Measurements from ENCODE around the gene CST9. TPM values are rescaled to one million over a fixed set of nuclear protein-coding genes. Genes with fewer than 3 reads are reported as not detected.

The CST9 gene
- total and polyA plus RNA-seq, 2 of the 13 experiments (the other 11 are each of a cell fraction or from before 2014, with no cell fraction given) = 0.07 TPM; not detected in 1

GRCh38 chr20:23640671-23641667, 35.3 kb upstream of the CST9 start (continued):
- TF ChIP-seq SPEN (CRISPR knock-in tag; IDR thresholded peaks at IDR 0.05; ENCODE audit: low read depth) (peak; percentile 62), SCMH1 (CRISPR knock-in tag; IDR thresholded peaks at IDR 0.05; ENCODE audit: borderline replicate concordance) (no peak), ATM (IDR thresholded peaks at IDR 0.05; ENCODE audit: borderline replicate concordance) (no peak), KDM6A (CRISPR knock-in tag; IDR thresholded peaks at IDR 0.05; ENCODE audit: low read depth) (0 out of 2 replicates have a peak, but pooled peaks have one; percentile 35), KDM2A (CRISPR knock-in tag; IDR thresholded peaks at IDR 0.05; ENCODE audit: borderline replicate concordance, low read depth) (peak; percentile 53; the same call in 1 of the 2 replicates), KLF12 (CRISPR knock-in tag; IDR thresholded peaks at IDR 0.05; ENCODE audit: borderline replicate concordance) (no peak), ZNF280D (CRISPR knock-in tag; IDR thresholded peaks at IDR 0.05) (0 out of 2 replicates have a peak, but pooled peaks have one; percentile 16), RBM22 (optimal IDR thresholded peaks at IDR 0.05; ENCODE audit: low read length) (no peak), RFXAP (CRISPR knock-in tag; IDR thresholded peaks at IDR 0.05; ENCODE audit: borderline replicate concordance) (no peak), RARA (CRISPR knock-in tag; IDR thresholded peaks at IDR 0.05) (peak; percentile 95), ZNF792 (CRISPR knock-in tag; IDR thresholded peaks at IDR 0.05) (0 out of 2 replicates have a peak, but pooled peaks have one; percentile 67), ATAD3A (CRISPR knock-in tag; IDR thresholded peaks at IDR 0.05) (no peak), LRRFIP1 (CRISPR knock-in tag; conservative IDR thresholded peaks at IDR 0.05) (peak; percentile 31; the same call in 1 of the 2 replicates), ZBTB37 (CRISPR knock-in tag; IDR thresholded peaks at IDR 0.05) (no peak), CENPX (CRISPR knock-in tag; IDR thresholded peaks at IDR 0.05) (no peak), PHF5A (CRISPR knock-in tag; IDR thresholded peaks at IDR 0.05; ENCODE audit: low read depth, unreplicated experiment) (peak; percentile 62), CBX2 (IDR thresholded peaks at IDR 0.05; ENCODE audit: low read depth, low read length) (no peak), CBX2 (CRISPR knock-in tag; IDR thresholded peaks at IDR 0.05; ENCODE audit: low read depth) (no peak), JARID2 (CRISPR knock-in tag; IDR thresholded peaks at IDR 0.05; ENCODE audit: insufficient replicate concordance) (no peak), ZNF7 (CRISPR knock-in tag; IDR thresholded peaks at IDR 0.05) (no peak), ZC3H4 (CRISPR knock-in tag; IDR thresholded peaks at IDR 0.05; ENCODE audit: borderline replicate concordance) (peak; percentile 57; the same call in 1 of the 2 replicates), GATAD2A (CRISPR knock-in tag; IDR thresholded peaks at IDR 0.05) (peak; percentile 91), IRX3 (CRISPR knock-in tag; IDR thresholded peaks at IDR 0.05; ENCODE audit: borderline replicate concordance, low read depth) (no peak)

Measured in HepG2 (cell line).